K562 (cell line): ENCODE data around the gene EME1.

Source experiments
- CREM ChIP-seq: IDR thresholded peaks from 2 replicates; pipeline ENCODE4 v1.6.1; 2014; ENCODE audit warnings: antibody characterized with exemption, low read depth
- DPF2 ChIP-seq: fragments of 450-650 bp; IDR thresholded peaks from 2 replicates; pipeline ENCODE4 v1.6.1; 2016
- SMARCC2 ChIP-seq: fragments of 450-650 bp; IDR thresholded peaks from 2 replicates; pipeline ENCODE4 v1.6.1; 2017; ENCODE audit warnings: antibody characterized with exemption, moderate library complexity, mild to moderate bottlenecking, low read depth
- ZNF354B ChIP-seq: fragments of 250-450 bp; sonication (Bioruptor Pico); IDR thresholded peaks from 2 replicates; pipeline ENCODE4 v1.4.0; 2020

DNA sequence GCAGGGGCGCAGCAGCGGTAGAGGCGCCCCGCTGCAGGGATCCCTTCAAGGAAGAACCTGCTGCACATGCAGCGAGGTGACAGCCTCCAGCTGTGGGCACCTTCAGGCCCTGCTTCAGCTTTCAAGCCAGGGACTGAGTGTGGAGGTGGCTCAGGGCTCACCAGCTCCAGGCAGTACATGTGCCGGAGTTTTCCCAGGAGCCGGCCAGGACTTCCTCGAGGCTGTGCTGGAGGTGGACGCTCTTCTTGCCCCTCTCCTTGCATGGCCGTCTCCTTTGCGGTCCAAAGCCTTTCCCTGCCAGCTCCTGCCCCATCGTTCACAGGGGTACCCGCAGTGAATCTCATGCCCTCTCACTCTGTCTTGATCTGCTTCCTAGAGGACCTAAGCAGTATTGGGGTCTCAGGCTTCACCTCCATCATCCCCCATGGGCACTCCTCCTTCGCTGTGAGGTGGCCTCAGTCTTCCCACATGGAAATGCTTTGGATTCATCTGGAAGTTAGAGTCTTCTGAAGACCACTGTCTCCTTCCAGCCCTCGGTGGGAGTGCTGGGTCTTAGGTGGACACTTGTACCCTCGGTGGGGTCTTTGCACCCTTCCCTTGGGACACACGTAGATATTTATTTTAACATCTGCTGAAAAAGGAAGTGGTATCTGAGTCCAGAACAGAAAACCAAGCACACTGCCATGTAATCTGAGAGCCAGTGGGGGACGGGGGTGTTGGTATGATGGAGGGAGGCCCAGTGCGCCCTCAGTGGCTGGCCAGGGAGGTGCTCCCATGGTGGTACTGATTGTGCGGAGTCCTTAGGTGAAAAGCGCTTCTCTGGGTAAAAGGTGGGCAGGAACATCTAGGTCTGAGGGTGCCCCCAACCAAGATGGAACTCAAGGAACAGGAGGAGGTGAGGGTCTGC, 20.1 kb upstream of the EME1 start:
- TF ChIP-seq CREM (no peak), SMARCC2 (no peak), ZNF354B (CRISPR knock-in tag) (no peak), DPF2 (no peak)
